A673 (cell line): Measurements from ENCODE around the gene REV3L.

Experiments used
- EZH2 ChIP-seq: fragments of 200-600 bp; sonication (generic); IDR thresholded peaks from 2 replicates; pipeline ENCODE4 v1.6.1; 2017; ENCODE audit warnings: borderline replicate concordance, low read depth, mild to moderate bottlenecking, mixed read lengths, antibody characterized with exemption, low read length; ENCODE audit not compliant: poor library complexity, severe bottlenecking
- TF ChIP-seq, protein P1 (sequence below): fragments of 300-800, 200-600 bp; sonication (generic); conservative IDR thresholded peaks from 2 replicates; pipeline ENCODE4 v1.5.1; 2017; ENCODE audit warnings: low read depth, mild to moderate bottlenecking, antibody characterized with exemption, low read length, moderate library complexity, mixed read lengths

DNA sequence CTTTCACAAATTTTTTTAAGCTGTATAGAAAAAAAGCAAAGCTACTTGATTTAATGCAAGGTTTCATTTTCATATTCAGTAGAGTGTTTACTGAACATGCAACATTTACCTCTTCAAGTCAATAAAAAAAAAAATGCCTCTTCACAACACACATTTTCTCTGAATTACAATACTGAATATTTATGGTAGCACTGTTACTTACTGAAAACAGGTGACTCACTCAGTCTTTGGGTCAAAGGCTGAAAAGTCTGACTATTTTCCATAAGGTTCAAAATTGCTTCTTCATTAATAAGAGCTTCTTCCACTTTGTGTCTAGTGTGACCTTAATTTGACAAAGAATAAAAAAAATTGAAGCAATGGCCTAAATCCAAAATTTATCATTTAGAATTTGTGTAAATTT lies 101.9 kb downstream of the REV3L start:
- TF ChIP-seq, protein P1, sequence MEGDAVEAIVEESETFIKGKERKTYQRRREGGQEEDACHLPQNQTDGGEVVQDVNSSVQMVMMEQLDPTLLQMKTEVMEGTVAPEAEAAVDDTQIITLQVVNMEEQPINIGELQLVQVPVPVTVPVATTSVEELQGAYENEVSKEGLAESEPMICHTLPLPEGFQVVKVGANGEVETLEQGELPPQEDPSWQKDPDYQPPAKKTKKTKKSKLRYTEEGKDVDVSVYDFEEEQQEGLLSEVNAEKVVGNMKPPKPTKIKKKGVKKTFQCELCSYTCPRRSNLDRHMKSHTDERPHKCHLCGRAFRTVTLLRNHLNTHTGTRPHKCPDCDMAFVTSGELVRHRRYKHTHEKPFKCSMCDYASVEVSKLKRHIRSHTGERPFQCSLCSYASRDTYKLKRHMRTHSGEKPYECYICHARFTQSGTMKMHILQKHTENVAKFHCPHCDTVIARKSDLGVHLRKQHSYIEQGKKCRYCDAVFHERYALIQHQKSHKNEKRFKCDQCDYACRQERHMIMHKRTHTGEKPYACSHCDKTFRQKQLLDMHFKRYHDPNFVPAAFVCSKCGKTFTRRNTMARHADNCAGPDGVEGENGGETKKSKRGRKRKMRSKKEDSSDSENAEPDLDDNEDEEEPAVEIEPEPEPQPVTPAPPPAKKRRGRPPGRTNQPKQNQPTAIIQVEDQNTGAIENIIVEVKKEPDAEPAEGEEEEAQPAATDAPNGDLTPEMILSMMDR: no peak
- no peak for TF ChIP-seq EZH2
